Measurements from ENCODE around the gene SLC38A7.

SLC38A7 gene

GRCh38 chr16:58639836-58640235, 44.7 kb downstream of the SLC38A7 start:
- TF ChIP-seq TCF12 (IDR thresholded peaks at IDR 0.05; ENCODE audit: low read depth) (no peak), YY1 (IDR thresholded peaks at IDR 0.05; ENCODE audit: low read depth) (no peak), ZBTB7A (IDR thresholded peaks at IDR 0.05; ENCODE audit: low read depth) (no peak), NFIC (IDR thresholded peaks at IDR 0.05) (no peak), CEBPB (IDR thresholded peaks at IDR 0.05) (no peak)

- TF ChIP-seq TAF1 (IDR thresholded peaks at IDR 0.05; ENCODE audit: low read depth), result no peak
- no peak for TF ChIP-seq REST (IDR thresholded peaks at IDR 0.05; ENCODE audit: low read depth)
- TF ChIP-seq TCF12 (IDR thresholded peaks at IDR 0.05; ENCODE audit: low read depth), result no peak
- TF ChIP-seq NFIC (IDR thresholded peaks at IDR 0.05), result no peak
- no peak for TF ChIP-seq RAD21 (IDR thresholded peaks at IDR 0.05; ENCODE audit: low read depth)
- TF ChIP-seq EP300 (IDR thresholded peaks at IDR 0.05; ENCODE audit: borderline replicate concordance), result no peak
- no peak for TF ChIP-seq CEBPB (IDR thresholded peaks at IDR 0.05)
- TF ChIP-seq MAX (IDR thresholded peaks at IDR 0.05), result no peak
- TF ChIP-seq EGR1 (IDR thresholded peaks at IDR 0.05), result no peak
- no peak for TF ChIP-seq USF1 (IDR thresholded peaks at IDR 0.05)
- TF ChIP-seq FOXM1 (IDR thresholded peaks at IDR 0.05; ENCODE audit: borderline replicate concordance, low read depth), result no peak
- no peak for TF ChIP-seq TEAD4 (IDR thresholded peaks at IDR 0.05)
- no peak for TF ChIP-seq YY1 (IDR thresholded peaks at IDR 0.05; ENCODE audit: low read depth)
- TF ChIP-seq CREB1 (IDR thresholded peaks at IDR 0.05; ENCODE audit: low read depth), result no peak
- no peak for TF ChIP-seq ZBTB7A (IDR thresholded peaks at IDR 0.05; ENCODE audit: low read depth)
Observed at GRCh38 chr16:58639230-58639629, 45.3 kb downstream of the SLC38A7 start.

- TF ChIP-seq USF1 (IDR thresholded peaks at IDR 0.05) (0 out of 2 replicates have a peak, but pooled peaks have one; percentile 22), EP300 (IDR thresholded peaks at IDR 0.05; ENCODE audit: borderline replicate concordance) (no peak), RAD21 (IDR thresholded peaks at IDR 0.05; ENCODE audit: low read depth) (peak; percentile 84), MAX (IDR thresholded peaks at IDR 0.05) (peak; percentile 26; the same call in 1 of the 2 replicates), NFIC (IDR thresholded peaks at IDR 0.05) (peak; percentile 51; the same call in 1 of the 2 replicates)
Observed at GRCh38 chr16:58638148-58639036, 46.2 kb downstream of the SLC38A7 start.

GRCh38 chr16:58636466-58636865, 48.1 kb downstream of the SLC38A7 start:
- TF ChIP-seq NFIC (IDR thresholded peaks at IDR 0.05) (no peak), CREB1 (IDR thresholded peaks at IDR 0.05; ENCODE audit: low read depth) (no peak), TAF1 (IDR thresholded peaks at IDR 0.05; ENCODE audit: low read depth) (no peak), REST (IDR thresholded peaks at IDR 0.05; ENCODE audit: low read depth) (no peak), USF1 (IDR thresholded peaks at IDR 0.05) (no peak), TCF12 (IDR thresholded peaks at IDR 0.05; ENCODE audit: low read depth) (no peak), EP300 (IDR thresholded peaks at IDR 0.05; ENCODE audit: borderline replicate concordance) (no peak), CEBPB (IDR thresholded peaks at IDR 0.05) (no peak), MAX (IDR thresholded peaks at IDR 0.05) (no peak), EGR1 (IDR thresholded peaks at IDR 0.05) (no peak)

- TF ChIP-seq USF1 (IDR thresholded peaks at IDR 0.05) (no peak), RAD21 (IDR thresholded peaks at IDR 0.05; ENCODE audit: low read depth) (no peak), EGR1 (IDR thresholded peaks at IDR 0.05) (no peak), TEAD4 (IDR thresholded peaks at IDR 0.05) (no peak), FOXM1 (IDR thresholded peaks at IDR 0.05; ENCODE audit: borderline replicate concordance, low read depth) (no peak), CEBPB (IDR thresholded peaks at IDR 0.05) (no peak), TCF12 (IDR thresholded peaks at IDR 0.05; ENCODE audit: low read depth) (no peak), REST (IDR thresholded peaks at IDR 0.05; ENCODE audit: low read depth) (no peak), TAF1 (IDR thresholded peaks at IDR 0.05; ENCODE audit: low read depth) (no peak), YY1 (IDR thresholded peaks at IDR 0.05; ENCODE audit: low read depth) (no peak), MAX (IDR thresholded peaks at IDR 0.05) (no peak), ZBTB7A (IDR thresholded peaks at IDR 0.05; ENCODE audit: low read depth) (no peak), EP300 (IDR thresholded peaks at IDR 0.05; ENCODE audit: borderline replicate concordance) (no peak)
Observed at GRCh38 chr16:58635502-58635901, 49.1 kb downstream of the SLC38A7 start.
